Inflammatory macrophage (primary cell): ENCODE results near the gene ZIM2.
A peak's percentile ranks its signal among the peaks of the same experiment; 100 is the strongest.

Experiments
- DNase-seq, 2 donors: peaks; one replicate each; pipeline ENCODE4 v3.0.0-alpha.2; 2020 to 2022

ZIM2 gene

GRCh38 chr19:56806639-56807038 lies 33.9 kb downstream of the ZIM2 start:
- DNase-seq, result no peak

- no peak for DNase-seq
Observed at GRCh38 chr19:56778351-56778750, 62.2 kb downstream of the ZIM2 start.

GRCh38 chr19:56769650-56770049 lies 70.9 kb downstream of the ZIM2 start:
- DNase-seq, result no peak

GRCh38 chr19:56765137-56765536 lies 75.4 kb downstream of the ZIM2 start:
- no peak for DNase-seq

GRCh38 chr19:56764196-56764695 lies 76.3 kb downstream of the ZIM2 start:
- DNase-seq, result no peak

GRCh38 chr19:56760842-56761241 lies 79.7 kb downstream of the ZIM2 start:
- no peak for DNase-seq

GRCh38 chr19:56759531-56759930 lies 81.0 kb downstream of the ZIM2 start:
- no peak for DNase-seq

GRCh38 chr19:56751078-56751489 lies 89.4 kb downstream of the ZIM2 start:
- no peak for DNase-seq

- no peak for DNase-seq
Observed at GRCh38 chr19:56750658-56751057, 89.9 kb downstream of the ZIM2 start.

- DNase-seq, result peak; percentile 4 to 20
Observed at GRCh38 chr19:56748378-56748777, 92.1 kb downstream of the ZIM2 start.

GRCh38 chr19:56746367-56746766 lies 94.2 kb downstream of the ZIM2 start:
- DNase-seq, result no peak

- DNase-seq, result no peak
Observed at GRCh38 chr19:56740501-56740900, 100.0 kb downstream of the ZIM2 start.

- DNase-seq, result no peak
Observed at GRCh38 chr19:56736571-56736970, 104.0 kb downstream of the ZIM2 start.

GRCh38 chr19:56732976-56733375 lies 107.5 kb downstream of the ZIM2 start:
- no peak for DNase-seq

- DNase-seq, result no peak
Observed at GRCh38 chr19:56727677-56728076, 112.8 kb downstream of the ZIM2 start.

- no peak for DNase-seq
Observed at GRCh38 chr19:56725829-56726424, 114.6 kb downstream of the ZIM2 start.
